Measurements from ENCODE around the gene CAMK2B.
"Not testable (repeated sequence)": the region's sequence is repeated elsewhere in the genome, so short reads cannot be mapped to it uniquely, and the experiment has no call there.

The CAMK2B gene

DNA sequence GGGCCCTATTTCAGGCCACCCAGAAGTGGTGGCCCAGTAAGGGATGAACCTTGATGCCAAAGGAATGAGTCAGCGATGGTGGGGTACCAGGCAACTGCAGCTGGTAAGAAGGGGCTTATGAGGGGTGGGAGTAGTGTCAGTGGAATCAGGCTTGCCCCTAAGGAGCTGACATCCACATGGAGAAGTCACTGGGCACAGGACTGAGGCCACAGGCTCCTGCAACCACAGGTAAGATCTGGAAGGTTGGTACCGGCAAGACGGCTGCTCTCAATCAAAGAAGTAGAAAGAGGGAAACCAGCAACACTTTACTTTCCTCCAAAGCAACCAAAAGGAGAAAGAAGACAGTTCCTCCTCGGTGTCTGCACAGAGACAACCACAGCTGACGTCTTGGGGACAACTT is 138.7 kb downstream of the CAMK2B start:
- DNase-seq = no peak

DNA sequence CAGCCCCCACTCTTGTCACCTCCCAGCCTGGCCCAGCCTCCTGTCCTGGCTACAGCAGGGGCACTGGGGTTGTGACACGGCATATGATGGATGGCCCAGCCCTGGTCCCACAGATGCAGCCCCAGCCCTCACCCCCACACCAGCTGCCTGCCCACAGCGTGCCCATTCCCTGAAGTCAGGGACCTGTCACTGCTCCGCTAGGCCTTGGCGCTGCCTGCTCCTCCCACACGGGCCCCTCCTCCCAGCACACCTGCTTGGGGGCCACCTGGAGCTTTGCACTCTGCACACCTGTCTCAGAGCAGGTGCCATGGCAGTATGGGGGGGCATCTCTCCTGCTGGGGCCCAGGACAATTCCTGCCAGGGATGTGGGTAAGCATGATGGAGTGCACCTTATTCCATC is 139.7 kb downstream of the CAMK2B start:
- DNase-seq = no peak

DNA sequence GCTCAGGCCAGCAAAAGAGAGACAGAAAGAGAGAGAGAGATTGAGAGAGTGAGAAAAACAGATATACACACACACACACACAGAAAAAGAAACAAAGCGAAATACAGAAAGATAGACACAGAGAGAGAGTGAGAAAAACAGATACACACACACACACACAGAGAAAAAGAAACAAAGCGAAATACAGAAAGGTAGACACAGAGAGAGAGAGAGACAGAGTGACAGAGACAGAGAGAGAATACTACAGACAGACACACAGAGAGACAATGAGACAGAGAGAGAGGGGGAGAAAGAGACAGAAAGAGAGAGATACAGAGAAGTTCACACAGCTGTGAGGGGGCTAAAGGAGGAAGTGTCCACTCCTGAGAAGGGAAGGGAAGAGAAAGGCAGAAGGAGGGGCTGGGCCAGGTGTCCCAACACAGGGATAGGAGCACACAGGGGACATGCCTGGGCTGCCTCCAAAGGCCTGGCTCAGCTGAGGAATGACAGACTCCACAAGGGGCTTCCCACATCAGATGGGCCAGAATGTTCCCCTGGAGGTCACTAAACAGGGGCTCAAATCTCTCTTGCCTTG is 140.4 kb downstream of the CAMK2B start:
- DNase-seq = no peak

DNA sequence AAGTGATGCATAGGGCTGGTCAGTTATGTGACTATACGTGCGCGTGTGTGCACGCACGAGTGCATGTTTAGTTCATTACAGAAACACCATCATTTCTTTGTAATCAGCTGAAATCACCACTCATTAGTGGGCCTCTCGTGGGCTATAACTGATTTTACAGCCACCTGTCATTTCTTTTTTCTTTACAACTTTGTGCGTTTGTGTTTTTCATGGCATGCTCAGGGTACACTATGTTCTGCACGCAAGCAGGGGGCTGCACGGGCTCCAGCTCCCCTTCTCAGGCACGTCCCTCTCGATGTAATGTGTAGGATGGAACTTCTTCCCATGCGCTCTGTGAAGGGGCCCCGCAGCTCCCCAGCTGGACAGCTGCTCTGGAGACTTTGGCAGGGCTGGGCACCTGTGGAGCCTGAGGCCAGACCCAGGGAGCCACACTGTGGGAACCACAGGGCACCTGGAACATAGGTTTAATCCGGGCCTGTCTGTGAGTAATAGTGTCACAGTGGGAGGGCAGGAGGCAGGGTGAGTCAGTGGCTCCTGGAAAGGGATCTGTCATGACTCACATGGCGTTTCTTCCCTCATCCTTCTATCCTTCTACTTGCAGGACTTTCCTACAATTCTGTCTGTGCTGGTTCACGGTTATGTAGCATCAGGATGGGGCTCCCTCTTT is 141.1 kb downstream of the CAMK2B start:
- no peak for DNase-seq

DNA sequence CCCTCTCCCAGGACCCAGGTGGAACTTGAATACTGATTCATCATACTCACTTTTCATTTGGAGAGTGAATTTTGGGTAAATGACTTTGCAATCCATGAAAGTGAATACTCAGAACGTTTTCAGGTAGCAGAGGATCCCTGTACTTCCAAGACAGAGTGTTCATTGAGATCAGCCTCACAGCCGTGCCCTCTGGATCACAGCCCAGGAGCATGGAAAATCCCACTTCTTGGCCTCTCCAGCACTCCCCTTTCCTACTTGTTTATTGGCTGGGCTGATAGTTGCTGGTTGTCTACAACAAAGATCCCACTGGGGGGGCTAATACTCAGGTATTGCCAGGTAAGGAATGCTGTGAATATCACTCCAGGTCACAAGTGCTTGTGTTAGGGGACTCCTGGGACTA is 142.0 kb downstream of the CAMK2B start:
- no peak for DNase-seq

DNA sequence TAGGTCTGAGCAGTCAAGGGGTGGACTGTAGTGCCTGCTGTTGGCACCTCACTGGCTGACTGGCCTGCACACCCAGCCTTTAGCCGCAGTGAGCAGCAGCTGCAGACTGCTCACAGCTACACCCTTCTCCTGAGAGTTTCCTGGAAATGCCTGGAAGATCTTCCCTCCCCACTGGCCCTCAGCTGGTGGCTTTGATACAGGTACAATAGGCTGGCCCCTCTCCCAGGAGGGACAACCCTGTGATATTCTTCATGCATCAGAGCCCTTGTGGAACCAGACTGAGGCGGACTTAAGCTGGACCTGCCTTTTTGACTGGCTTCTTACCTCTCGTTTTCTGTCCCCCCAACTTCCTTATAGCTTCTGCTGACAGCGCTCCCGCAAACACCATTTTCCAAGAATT is 142.6 kb downstream of the CAMK2B start:
- no peak for DNase-seq

DNA sequence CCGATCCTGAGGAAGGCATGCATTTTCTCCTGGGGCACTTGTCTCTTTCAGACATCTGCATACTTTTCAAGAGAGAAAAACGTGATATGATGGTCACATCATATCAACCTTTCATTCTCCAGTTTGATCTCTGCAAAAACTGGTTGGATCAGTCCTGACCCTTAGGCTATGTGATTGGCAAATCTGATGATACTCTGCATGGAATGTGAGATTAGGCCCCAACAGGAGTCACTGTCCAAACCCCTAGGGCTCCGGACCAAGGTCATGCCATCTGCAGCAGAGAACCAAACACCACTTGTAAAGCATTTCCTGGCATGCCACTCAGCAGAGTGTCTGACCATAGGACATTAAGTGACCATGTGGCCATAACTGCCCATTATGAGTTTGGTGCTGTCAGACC is 144.8 kb downstream of the CAMK2B start:
- DNase-seq = no peak

DNA sequence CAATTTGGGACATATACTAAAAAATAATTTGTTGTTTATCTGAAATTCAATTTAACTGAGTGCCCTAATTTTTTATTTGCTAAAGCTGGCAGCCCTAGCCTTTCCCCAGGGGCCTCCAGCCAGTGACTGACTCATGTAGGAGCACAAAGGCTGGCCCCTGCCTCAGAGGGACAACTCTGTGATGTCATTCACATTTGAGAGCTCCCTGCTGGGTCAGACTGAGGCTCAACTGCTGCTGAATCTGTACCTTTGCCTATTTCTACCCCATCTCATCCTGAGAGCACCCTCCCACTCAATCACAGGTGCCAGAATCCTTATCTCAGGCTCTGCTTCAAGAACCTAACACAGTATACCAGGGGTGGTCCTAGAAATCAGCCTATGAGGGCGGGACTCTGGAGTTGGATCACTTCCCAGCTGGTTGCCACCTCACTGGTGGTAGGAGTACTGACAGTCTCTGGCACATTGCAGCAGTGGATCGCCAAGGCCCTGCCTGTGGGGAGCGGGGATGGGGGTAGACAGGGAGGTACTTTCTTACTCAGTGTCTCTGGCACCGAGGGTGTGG is 147.7 kb downstream of the CAMK2B start:
- DNase-seq = no peak

DNA sequence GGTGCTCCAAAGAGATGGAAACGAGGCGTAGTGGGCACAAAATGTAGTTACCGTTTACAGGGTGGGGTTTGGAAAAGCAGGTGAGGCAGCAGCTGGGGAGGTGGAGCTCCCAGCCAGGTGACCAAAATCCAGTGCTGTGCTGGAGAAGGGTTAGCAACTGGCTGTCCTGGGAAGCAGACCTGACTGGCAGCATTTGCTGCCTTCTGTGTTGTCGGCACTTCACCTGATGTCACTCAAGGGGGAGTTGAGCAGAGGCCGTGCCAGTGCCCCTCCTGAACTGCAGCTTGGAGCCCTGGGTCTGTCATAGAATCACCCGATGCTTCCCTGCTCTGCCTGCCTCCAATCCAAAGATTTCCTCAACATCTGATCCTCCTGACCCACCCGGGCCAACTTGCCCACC is 148.9 kb downstream of the CAMK2B start:
- DNase-seq = no peak

DNA sequence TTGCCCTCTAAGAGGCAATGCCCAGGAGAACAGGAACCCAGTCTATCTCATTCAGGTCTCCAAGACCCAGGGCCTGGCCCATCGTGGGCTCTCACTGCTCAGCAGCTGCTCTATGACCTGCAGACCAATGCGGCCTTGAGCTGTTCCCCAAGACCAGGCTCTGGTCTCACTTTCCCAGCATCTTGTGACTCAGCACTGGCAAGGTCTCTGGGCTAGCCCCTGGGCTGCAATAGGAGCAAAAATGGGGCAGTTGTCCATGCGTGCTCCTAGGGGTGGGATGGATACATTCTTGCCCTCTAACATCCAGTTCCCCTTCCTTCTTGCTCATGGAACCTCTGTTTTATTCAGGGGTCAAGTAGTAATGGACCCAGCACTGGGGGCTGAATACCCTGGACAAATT is 149.7 kb downstream of the CAMK2B start:
- DNase-seq = no peak

DNA sequence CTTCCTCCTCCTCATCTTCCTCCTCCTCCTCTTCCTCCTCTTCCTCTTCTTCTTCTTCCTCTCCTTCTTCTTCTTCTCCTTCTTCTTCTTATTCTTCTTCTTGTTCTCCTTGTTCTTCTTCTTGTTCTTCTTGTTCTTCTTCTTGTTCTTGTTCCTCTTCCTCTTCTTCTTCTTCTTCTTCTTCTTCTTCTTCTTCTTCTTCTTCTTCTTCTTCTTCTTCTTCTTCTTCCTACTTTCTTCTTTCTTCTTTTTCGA is 150.8 kb downstream of the CAMK2B start:
- DNase-seq = not testable (repeated sequence)

DNA sequence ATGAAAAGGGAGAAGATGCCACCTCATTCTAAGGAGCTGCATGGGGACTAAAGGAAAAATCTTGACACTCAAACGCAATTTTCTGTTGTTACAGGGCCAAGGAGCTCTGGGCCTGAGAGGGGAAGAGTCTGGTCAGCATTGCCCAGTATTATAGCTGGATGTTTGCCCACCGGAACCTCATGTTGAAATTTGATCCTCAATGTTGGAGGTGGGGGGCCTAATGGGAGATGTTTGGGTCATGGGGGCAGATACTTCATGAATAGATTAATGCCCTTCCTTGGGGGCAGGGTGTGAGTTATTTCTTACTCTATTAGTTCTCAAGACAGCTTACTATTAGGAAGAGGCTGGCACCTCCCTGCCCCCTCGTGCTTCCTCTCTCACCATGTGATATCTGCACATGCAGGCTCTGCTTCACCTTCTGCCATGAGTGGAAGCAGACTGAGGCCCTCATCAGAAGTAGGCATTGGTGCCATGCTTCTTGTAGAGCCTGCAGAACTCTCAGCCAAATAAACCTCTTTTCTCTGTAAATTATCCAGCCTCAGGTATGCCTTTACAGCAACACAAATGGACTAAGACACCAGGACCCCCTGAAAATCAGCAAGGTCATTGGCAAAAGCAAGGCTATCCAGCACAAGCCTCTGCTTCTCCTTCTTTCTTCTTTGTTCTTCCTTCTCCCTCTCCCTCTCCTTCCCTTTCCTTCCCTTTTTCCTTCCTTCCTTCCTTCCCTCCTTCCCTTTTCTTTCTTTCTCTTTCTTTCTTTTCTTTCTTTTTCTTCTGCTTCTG is 151.3 kb downstream of the CAMK2B start:
- DNase-seq = no peak

DNA sequence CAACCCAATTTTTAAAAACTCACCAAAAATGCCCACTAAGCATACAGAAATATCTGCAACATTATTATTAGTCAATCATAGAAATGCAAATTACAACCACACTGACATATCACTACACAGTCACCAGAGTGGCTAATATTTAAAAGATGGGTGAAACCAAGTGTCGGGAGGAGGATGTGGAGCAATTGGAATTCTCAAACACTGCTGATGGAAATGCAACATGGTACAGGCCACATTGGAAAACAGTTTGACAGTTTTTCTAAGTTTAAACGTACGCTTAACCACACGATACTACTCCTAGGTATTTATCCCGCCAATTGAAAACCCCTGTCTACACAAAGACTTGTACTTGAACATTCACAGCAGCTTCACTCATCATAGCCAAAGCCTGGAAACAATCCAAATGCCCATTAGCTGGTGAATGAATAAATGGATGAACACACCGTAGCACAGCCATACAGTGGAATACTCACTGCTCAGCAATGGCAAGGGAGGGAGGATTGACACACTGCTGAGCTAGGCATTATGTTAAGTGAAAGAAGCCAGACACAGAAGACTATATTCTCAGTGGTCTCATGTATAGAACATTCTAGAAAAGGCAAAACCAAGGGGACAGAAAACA is 152.5 kb downstream of the CAMK2B start:
- no peak for DNase-seq

DNA sequence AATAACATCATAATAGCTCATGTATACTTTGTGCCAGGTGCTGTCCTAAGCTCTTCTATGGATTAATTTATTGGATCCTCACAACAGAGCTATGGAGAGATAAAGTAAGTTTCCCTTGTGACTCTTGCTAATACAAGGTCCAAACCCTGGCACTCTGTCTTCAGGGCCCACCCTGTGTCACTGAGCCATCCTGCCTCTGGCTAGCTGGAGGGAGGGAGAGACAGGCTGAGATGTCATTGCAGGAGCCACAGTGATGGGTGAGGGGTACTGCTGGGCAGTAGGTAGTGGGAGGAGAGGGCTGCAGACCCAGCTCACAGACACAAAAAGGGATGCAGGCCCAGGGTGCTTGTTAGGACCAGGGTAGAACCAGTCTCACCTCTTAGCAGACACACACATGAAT is 153.0 kb downstream of the CAMK2B start:
- no peak for DNase-seq

DNA sequence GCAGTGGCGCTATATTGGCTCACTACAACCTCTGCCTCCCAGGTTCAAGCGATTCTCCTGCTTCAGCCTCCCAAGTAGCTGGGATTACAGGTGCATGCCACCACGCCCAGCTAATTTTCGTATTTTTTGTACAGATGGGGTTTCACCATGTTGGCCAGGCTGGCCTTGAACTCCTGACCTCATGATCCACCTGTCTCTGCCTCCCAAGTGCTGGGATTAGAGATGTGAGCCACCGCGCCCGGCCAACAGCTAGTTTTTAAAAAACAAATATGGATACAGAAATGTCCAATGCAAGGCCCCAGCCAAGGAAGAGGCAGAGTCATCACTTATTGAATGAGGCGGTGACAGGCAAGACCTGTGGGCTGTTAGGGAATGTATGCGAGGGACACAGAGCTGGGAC is 153.5 kb downstream of the CAMK2B start:
- DNase-seq = not testable (repeated sequence)

DNA sequence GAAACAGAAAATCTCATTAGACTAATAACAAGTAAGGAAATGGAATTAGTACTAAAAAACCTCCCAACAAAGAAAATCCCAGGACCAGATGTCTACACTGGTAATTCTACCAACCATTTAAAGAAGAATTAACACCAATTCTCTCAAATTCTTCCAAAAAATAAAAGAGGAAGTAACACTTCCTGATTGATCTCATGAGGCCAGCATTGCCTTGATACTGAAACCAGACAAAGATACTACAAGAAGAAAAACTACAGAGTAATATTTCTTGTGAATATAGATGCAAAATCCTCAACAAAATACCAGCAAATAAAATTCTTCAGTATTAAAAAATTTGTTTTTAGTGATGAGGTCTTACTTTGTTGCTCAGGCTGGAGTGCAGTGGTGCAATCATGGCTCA is 157.5 kb downstream of the CAMK2B start:
- peak; percentile 1 for DNase-seq
